GM12892 (cell line): ENCODE measurements around the gene GINS2.

Experiments
- DNase-seq: peaks from one replicate; pipeline ENCODE4 v3.0.0; 2011; ENCODE audit not compliant: insufficient read length
- FAIRE-seq: peaks from 2 replicates; lab custom pipeline; 2011; peaks lifted over from hg19 to GRCh38; lab: Jason Lieb, UNC
- POLR2A ChIP-seq: IDR thresholded peaks from 2 replicates; pipeline ENCODE4 v1.6.1; 2011; ENCODE audit warnings: low read depth, low read length, control low read depth
- POLR2AphosphoS5 ChIP-seq: IDR thresholded peaks from 2 replicates; pipeline ENCODE4 v1.6.1; 2011; ENCODE audit warnings: low read depth, low read length, control low read depth
- TAF1 ChIP-seq: IDR thresholded peaks from 2 replicates; pipeline ENCODE4 v1.6.1; 2011; ENCODE audit warnings: low read depth, mild to moderate bottlenecking, control low read depth, low read length, borderline replicate concordance

GINS2 gene

DNA sequence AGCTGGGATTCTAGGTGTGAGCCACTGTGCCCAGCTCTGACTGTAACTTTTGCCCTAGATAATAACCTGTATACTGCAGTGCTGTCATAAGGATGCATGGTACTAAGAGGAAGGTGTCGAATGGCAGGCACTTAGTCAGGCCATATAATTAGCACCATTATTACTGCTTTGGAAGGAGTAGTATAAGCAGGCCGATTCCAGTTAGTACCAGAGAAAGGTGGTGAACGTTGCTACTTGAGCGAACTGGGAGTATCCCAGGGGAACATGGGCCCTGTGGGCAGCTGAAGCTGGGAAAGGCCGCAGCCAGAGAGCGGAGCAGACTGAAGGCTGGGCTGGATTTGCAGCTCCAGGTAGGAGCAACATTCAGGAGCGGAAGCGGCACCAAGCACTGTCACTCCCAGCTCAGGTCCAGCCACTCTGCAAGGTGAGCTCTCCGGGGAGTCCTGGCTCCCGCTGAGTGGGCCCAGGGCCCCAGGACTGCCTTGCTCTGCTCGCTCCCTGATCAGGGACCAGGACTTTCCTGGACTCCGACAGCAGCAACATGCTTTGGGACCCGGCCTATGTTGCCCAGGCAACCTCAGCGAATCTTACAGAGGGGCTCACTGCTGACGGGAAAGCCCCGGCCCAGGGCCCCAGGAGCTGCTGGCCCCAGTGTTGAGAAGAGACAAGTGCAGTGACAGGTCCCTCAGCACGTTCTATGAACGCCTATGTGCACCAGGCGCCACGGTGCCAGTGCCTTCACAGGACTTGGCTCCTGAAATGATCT, 33.6 kb upstream of the GINS2 start:
- DNase-seq, result no peak
- TF ChIP-seq POLR2AphosphoS5, result no peak
- TF ChIP-seq TAF1, result no peak
- no peak for TF ChIP-seq POLR2A
- FAIRE-seq, result no peak

DNA sequence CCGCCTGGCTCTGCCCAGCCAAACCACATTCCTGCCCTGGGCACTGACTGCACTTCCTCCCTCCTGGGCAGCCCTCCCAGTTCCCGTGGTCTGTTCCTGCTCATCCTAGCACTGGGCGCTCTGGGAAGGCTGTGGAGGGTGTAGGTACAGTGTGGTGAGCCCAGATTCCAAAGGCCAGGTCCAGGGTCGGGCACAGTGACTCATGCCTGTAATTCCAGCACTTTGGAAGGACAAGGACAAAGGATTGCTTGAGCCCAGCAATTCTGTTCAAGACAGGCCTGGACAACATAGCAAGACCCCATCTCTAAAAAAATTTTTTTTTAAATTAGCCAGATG, 31.5 kb upstream of the GINS2 start:
- FAIRE-seq, result no peak
- no peak for DNase-seq
- no peak for TF ChIP-seq POLR2AphosphoS5
- TF ChIP-seq TAF1, result no peak
- no peak for TF ChIP-seq POLR2A

DNA sequence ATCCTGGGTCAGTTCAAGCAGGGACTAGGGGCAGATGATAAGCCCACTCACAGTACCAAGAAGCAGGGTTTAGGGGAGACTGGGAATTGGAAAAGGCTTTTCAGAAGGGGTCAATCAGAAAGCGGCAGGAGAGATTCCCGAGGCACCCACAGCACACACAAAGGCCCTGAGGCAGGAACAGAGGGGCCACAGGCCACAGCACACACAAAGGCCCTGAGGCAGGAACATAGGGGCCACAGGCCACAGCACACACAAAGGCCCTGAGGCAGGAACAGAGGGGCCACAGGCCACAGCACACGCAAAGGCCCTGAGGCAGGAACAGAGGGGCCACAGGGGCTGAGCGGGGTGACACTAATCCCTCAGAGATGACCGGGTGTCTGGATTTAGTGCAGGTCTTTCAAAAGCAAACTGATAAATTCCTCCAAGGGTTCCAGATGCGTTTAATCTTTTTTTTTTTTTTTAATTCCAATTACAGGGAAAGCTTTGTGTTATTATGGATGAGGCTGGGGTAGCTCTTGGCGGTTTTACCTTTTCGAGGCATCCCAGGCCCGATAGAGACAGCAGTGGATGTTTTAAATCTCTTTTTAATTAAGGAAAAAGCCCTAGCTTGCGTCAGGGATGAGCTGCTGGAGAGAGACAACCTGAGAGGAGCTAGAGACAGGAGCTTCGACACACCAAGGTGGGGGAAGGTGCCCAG, 31.0 kb upstream of the GINS2 start:
- TF ChIP-seq TAF1 (no peak), POLR2AphosphoS5 (no peak), POLR2A (no peak)
- FAIRE-seq (no peak), DNase-seq (no peak)

DNA sequence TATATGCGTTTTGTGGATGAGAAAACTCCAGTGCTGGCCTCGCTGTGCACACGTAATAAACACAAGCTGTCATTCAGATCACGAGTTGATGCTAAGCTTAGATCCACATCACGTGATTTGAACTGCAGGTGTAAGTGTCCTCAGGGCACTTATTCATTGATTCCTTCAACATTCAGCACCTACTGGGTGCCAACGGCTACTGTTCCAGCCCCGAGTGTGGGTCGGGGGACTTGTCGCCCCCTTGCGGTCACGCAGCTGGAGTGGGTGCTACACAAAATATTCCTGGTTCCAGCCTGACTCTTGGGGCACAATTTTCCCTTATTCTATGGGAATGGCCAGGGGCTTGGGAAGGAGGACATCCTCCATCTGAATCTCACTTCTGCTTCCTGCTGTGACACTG, 29.9 kb upstream of the GINS2 start:
- TF ChIP-seq TAF1, result no peak
- no peak for TF ChIP-seq POLR2A
- TF ChIP-seq POLR2AphosphoS5, result no peak
- no peak for FAIRE-seq
- DNase-seq, result no peak

DNA sequence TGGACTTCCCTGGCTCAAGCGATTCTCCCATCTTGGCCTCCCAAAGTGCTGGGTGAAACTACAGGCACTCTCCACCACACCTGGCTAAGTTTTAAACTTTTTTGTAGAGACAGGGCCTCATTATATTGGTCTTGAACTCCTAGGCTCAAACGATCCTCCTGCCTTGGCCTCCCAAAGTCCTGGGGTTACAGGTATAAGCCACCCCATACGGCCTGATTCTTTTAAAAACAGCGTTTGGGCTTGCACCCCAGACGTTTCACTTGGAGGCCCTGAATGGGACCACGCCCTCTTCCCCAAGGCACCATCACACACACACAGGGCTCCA, 29.4 kb upstream of the GINS2 start:
- no peak for DNase-seq
- FAIRE-seq, result no peak
- TF ChIP-seq TAF1 (no peak), POLR2AphosphoS5 (no peak), POLR2A (no peak)

DNA sequence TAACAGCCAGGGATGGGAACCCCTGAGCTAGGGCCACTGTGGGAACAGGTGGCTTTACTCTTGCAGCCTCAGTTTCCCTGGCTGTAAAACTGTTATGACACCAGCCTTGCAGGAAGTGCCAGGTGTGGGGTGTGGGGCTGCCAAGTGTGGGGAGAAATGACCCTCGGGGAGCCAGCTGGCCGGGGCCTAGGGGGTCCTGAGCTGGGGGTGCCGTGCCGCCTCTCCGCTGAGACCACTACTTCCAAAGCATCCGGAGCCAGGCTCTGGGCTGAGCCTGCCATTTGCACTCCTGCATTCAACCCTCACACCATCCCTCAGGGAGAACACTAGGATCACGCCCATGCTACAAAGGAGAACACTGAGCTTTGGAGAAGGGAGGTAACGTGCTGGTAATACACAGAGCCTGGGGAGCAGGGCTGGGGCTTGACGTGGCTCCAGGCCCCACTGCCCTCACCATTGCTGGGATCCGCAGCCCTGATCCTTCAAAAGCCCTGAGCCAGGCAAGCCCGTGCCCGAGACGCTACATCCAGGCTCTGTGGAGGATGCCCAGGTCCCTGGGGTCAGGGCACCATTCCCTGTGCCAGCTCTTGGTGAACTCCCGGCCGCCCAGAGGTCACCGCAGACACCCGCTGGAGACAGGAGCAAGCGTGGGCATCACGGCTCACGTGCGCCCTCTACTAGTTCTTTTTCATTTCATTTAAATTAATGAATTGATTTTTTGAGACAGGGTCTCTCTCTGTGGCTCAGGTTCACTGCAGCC, 28.8 kb upstream of the GINS2 start:
- DNase-seq, result peak; percentile 82
- no peak for TF ChIP-seq POLR2AphosphoS5
- TF ChIP-seq POLR2A, result no peak
- TF ChIP-seq TAF1, result no peak
- FAIRE-seq, result peak; percentile 64

DNA sequence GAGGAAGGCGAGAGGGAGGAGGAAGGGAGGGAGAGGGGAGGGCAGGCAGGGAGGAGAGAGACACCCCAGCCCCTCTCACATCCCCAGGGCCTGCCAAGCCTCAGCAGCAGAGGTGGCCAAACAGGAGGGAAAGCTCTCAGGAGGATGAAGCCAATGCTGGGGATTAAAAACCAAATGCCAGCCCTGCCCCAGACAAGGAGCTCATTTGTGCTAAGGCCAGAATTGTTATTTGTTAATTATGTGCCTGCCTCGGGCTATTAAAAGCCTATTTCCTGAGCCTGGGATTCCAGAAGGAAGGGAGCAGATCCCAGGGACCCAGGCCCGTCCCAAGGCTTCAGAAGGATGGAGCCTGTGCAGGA, 27.9 kb upstream of the GINS2 start:
- no peak for TF ChIP-seq POLR2A
- TF ChIP-seq POLR2AphosphoS5, result no peak
- DNase-seq, result no peak
- FAIRE-seq, result no peak

DNA sequence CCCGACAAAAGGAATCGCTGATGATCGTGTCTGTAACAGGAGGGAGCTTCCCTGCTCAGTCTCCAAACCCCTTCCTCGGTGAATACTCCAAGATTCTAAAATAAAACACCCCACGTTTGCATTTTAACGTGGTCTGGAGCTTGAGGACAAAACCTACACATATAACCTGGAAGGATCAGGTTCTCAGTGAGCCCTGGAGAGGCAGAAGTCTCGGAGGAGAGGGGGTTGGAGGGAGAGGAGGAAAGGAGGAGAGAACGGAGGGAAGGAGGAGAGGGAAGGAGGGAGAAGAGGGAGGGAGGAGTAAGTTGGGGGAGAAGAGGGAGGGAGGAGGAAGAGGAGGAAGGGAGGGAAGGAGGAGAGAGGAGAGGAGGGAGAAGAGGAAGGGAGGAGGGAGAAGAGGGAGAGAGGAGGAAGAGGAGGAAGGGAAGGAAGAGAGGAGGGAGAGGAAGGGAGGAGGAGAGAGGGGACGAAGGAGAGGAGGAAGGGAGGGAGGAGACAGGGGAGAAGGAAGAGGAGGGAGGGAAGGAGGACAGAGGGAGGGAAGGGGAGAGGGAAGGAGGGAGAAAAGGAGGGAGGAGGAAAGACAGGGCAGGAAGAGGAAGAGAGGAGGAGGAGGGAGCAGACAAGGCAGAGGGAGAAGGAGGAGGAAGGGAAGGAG, 27.4 kb upstream of the GINS2 start:
- DNase-seq (no peak), FAIRE-seq (no peak)
- no peak for TF ChIP-seq POLR2A
- no peak for TF ChIP-seq TAF1
- TF ChIP-seq POLR2AphosphoS5, result no peak

DNA sequence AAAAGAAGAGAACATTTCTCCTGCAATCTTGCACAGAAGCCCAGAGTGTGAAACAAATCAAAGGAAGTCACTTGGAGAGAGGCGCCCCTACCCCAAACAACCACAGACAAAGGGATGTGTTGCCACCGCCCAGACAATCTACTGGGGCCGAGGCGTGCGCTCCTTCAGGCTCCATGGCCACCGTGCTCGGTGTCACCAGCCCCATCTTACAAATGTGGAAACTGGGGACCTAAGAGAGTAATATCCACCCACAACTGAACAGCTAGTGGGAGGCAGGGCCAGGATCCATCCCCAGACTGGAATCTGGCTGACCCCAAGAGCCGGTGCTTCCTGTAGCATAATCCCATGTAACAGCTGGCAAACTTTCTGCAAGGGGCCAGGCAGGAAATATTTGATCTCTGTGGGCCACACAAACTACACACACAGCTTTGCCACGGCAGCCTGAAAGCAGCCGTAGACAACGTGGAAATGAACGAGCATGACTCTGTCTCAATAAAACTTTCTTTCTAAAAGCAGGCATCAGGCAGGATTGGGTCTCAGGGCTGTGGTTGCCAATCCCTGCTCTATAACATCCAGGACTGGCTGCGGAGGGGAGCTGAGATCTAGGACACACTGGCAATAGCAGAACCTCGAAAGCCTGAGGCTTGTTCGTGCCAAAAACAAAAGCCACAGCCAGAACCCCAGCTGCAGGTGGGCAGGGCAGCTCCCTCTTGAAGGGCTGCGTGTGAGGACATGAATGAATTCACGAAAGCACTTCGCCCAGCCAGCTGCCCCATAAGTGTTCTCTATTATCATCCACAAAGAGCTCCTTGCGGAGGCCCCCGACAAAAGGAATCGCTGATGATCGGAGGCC, 26.6 kb upstream of the GINS2 start:
- TF ChIP-seq POLR2A (no peak), TAF1 (no peak), POLR2AphosphoS5 (no peak)
- DNase-seq (no peak), FAIRE-seq (no peak)

DNA sequence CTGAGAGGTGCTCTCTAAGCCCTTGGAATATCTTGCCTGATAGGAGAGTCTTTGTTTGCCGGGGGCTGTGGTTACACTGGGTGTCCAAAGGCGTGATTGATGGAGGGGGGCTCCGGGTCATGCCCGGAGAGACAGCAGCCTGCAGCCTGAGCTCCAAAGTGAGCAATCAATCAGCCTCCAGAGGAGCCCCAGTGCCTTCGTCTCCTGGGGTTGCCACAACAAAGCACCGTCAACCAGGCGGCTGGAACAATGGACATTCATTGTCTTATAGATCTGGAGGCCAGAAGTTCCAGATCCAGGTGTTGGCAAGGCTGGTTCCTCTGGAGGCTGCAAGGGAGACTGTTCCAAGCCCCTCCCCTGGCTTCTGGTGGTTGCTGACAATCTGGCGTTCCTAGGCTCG, 24.0 kb upstream of the GINS2 start:
- TF ChIP-seq TAF1 (no peak), POLR2AphosphoS5 (no peak), POLR2A (no peak)
- DNase-seq (no peak), FAIRE-seq (no peak)

DNA sequence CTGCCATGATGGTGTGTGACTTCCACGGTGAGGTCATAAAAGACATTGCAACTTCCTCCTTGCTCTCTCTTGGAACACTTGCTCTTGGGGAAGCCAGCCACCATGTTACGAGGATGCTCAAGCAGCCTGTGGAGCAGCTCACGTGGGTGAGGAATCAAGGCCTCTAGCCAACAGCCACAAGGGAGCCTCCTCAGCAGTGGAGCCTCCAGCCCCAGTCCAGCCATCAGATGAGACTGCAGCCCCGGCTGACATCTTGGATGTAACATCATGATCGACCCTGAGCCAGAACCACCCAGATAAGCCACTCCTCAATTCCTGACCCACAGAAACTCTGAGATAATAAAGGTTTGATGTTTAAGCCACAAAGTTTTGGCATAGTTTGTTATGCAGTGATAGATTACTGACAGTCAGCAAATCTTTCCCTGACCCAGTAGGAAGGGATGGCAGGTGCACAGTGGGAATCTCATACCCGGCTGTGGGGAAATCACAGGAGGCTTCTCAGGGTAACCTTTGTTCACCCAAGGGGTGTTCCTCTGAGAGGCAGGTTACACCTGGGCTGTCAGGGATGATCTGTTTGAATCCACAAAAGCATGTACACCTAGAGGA, 23.3 kb upstream of the GINS2 start:
- TF ChIP-seq POLR2A (no peak), TAF1 (no peak), POLR2AphosphoS5 (no peak)
- FAIRE-seq, result no peak
- no peak for DNase-seq
